ENCODE results near the gene SLC28A1.

DNA sequence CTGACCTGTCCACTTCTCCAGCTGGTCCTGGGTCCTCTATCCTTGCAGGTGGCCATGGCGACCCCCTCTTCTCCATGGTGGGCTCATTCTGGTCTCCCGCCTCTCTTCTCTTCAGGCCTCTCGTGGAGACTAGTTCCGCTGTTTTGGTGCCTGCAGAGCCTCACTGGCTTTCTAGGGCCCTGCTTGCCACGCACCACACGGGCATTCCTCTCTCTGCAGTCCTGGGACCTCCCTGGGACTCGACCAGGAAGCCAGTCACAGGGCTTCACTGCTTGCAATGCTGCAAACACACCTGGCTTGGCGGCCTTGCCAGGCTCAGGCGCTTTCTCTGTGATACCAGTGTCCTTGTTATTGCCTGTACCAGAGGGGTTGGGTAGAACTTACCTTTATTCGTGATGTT lies 9.1 kb downstream of the SLC28A1 start:
- TF ChIP-seq, protein P1, sequence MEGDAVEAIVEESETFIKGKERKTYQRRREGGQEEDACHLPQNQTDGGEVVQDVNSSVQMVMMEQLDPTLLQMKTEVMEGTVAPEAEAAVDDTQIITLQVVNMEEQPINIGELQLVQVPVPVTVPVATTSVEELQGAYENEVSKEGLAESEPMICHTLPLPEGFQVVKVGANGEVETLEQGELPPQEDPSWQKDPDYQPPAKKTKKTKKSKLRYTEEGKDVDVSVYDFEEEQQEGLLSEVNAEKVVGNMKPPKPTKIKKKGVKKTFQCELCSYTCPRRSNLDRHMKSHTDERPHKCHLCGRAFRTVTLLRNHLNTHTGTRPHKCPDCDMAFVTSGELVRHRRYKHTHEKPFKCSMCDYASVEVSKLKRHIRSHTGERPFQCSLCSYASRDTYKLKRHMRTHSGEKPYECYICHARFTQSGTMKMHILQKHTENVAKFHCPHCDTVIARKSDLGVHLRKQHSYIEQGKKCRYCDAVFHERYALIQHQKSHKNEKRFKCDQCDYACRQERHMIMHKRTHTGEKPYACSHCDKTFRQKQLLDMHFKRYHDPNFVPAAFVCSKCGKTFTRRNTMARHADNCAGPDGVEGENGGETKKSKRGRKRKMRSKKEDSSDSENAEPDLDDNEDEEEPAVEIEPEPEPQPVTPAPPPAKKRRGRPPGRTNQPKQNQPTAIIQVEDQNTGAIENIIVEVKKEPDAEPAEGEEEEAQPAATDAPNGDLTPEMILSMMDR (IDR thresholded peaks at IDR 0.05; ENCODE audit: low read depth, low read length) = no peak
- no peak for TF ChIP-seq POLR2A (IDR thresholded peaks at IDR 0.05; ENCODE audit: extremely low read depth, insufficient read length)
- no peak for TF ChIP-seq MYC (IDR thresholded peaks at IDR 0.05; ENCODE audit: low read depth, low read length)
